ENCODE data around the gene WFDC6. TPM values are rescaled to one million over a fixed set of nuclear protein-coding genes. Genes with fewer than 3 reads are reported as not detected.

Gene WFDC6
- polyA plus RNA-seq, 2 of the 4 experiments (the other 2 are of a cell fraction), result not detected

GRCh38 chr20:45508068-45508886 is 31.0 kb downstream of the WFDC6 start:
- no peaks in the 10 kb centered on the region for H3K9me3 ChIP-seq
- no peak overlapping the region for H3K27ac ChIP-seq
- DNase-seq (ENCODE audit: low read depth in 1 of 2, low spot score in 1 of 2), result no peak
- H3K4me2 ChIP-seq, result no peak overlapping the region
- 24% methylated on average over 7 of the region's 7 CpGs for WGBS (ENCODE audit: missing lambda C conversion rate)
- H3K4me3 ChIP-seq, result no peak overlapping the region
- no peak for ATAC-seq
- TF ChIP-seq CEBPB (IDR thresholded peaks at IDR 0.05) (no peak), POLR2AphosphoS2 (conservative IDR thresholded peaks at IDR 0.05; ENCODE audit: low read length) (no peak), FOXS1 (CRISPR knock-in tag; IDR thresholded peaks at IDR 0.05) (no peak), MAFK (IDR thresholded peaks at IDR 0.05; ENCODE audit: partially characterized antibody) (no peak), GATA3 (IDR thresholded peaks at IDR 0.05; ENCODE audit: borderline replicate concordance) (no peak), RAD21 (conservative IDR thresholded peaks at IDR 0.05 in 1 of 2, IDR thresholded peaks at IDR 0.05 in 1 of 2) (no peak), ELK1 (IDR thresholded peaks at IDR 0.05; ENCODE audit: low read depth, low read length) (no peak), BCL3 (IDR thresholded peaks at IDR 0.05) (no peak), CTCF (IDR thresholded peaks at IDR 0.05) (no peak), HOXB5 (CRISPR knock-in tag; IDR thresholded peaks at IDR 0.05) (no peak), MAX (IDR thresholded peaks at IDR 0.05) (no peak), HOXA7 (CRISPR knock-in tag; IDR thresholded peaks at IDR 0.05) (no peak), CBX2 (IDR thresholded peaks at IDR 0.05; ENCODE audit: borderline replicate concordance, low read depth) (no peak), FOSL2 (IDR thresholded peaks at IDR 0.05) (no peak), FOSL2 (CRISPR knock-in tag; IDR thresholded peaks at IDR 0.05) (no peak)
- no peaks in the 10 kb centered on the region for H3K4me1 ChIP-seq
- no peak for FAIRE-seq
- ChIA-PET POLR2A (no interaction called here), CTCF (interaction anchor here (0.9 kb wide), 1 partner anchor 11 kb away, joined by 5 read pairs; no protein-coding TSS in a partner anchor)

- no peaks in the 10 kb centered on the region for H3K4me1 ChIP-seq
- no peak overlapping the region for H3K27ac ChIP-seq
- TF ChIP-seq NPAS2 (CRISPR knock-in tag; IDR thresholded peaks at IDR 0.05; ENCODE audit: borderline replicate concordance), result no peak
- TF ChIP-seq ZFP36 (IDR thresholded peaks at IDR 0.05; ENCODE audit: borderline replicate concordance, partially characterized antibody), result no peak
- no peak for TF ChIP-seq HES2 (IDR thresholded peaks at IDR 0.05)
- no peak for TF ChIP-seq MAZ (IDR thresholded peaks at IDR 0.05; ENCODE audit: borderline replicate concordance, low read depth, low read length)
- TF ChIP-seq CBX8 (IDR thresholded peaks at IDR 0.05), result no peak
- H3K4me3 ChIP-seq, result no peak overlapping the region
- no peak for ATAC-seq
- no peak for FAIRE-seq
- CTCF ChIA-PET, result no interaction called here
- H3K4me2 ChIP-seq, result no peak overlapping the region
- 39% methylated on average over 5 of the region's 5 CpGs for WGBS (ENCODE audit: missing lambda C conversion rate)
- H3K9me3 ChIP-seq, result no peaks in the 10 kb centered on the region
- no peak for DNase-seq (ENCODE audit: low read depth in 1 of 2, low spot score in 1 of 2)
- POLR2A ChIA-PET, result no interaction called here
These were observed 32.1 kb downstream of the WFDC6 start for GRCh38 chr20:45507011-45507820.

Data from A549 (cell line).